ENCODE measurements around the gene PLCH1.

DNA sequence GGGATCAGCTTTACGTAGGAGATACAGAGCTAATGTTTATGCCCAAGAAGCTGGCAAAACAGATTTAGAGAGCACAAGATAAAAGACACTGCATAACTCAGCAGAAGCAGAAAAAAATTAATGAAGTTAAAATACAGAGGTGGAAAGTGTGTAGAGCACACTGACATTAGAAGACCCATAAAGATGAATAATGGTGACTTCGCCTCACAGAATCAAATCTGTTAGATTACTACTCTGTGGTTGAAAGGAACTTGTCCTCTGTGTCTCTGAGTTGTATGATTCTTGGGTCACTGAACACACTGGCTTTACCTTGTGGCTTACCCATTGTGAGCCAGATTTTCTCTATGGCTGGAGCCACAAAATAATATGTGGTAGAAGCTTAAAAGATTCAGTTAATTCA, 224.4 kb downstream of the PLCH1 start:
- TF ChIP-seq, protein P1, sequence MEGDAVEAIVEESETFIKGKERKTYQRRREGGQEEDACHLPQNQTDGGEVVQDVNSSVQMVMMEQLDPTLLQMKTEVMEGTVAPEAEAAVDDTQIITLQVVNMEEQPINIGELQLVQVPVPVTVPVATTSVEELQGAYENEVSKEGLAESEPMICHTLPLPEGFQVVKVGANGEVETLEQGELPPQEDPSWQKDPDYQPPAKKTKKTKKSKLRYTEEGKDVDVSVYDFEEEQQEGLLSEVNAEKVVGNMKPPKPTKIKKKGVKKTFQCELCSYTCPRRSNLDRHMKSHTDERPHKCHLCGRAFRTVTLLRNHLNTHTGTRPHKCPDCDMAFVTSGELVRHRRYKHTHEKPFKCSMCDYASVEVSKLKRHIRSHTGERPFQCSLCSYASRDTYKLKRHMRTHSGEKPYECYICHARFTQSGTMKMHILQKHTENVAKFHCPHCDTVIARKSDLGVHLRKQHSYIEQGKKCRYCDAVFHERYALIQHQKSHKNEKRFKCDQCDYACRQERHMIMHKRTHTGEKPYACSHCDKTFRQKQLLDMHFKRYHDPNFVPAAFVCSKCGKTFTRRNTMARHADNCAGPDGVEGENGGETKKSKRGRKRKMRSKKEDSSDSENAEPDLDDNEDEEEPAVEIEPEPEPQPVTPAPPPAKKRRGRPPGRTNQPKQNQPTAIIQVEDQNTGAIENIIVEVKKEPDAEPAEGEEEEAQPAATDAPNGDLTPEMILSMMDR (conservative IDR thresholded peaks at IDR 0.05), result no peak
- TF ChIP-seq ZFX (IDR thresholded peaks at IDR 0.05), result no peak

Data from C4-2B (cell line).